ENCODE measurements around the gene RNLS.

DNA sequence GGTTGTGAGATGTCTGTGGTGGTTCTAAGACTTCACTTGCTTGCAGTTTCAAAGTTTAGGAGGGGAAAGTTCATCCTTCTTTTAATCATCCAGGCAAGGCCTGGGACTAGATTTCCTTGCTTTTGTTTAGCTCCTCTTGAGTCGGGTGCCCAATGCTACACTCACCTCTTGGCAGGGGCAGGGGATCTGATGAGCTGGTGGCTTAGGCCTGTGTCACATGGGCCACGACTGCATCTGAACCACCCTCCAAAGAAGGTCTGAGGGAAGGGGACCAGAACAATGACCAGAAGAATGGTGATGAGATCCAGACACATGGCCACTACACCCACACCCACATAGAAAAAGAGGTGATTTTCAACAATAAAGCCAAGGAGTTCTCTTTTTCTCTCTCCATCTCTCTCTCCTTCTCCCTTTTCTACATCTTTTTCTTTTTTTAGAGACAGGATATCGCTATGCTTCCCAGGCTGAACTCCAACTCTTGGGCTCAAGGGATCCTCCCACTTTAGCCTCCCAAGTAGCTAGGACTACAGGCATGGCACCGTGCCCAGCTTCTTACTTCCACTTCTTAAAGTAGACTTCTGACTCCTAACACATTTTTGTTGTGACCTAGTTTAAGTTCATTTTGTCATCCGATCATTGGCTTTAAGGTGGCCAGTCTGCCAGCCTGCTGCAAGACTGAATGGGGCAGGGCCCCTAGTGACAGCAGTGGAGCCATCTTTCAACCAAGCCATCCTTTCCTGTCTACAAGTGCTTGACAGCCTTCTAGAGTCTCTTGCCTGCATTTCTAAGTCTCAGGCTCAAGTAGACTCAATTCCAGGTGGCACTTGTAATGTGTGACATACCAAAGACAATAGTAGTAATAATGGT lies 350.9 kb downstream of the RNLS start:
- TF ChIP-seq POLR2AphosphoS5 (IDR thresholded peaks at IDR 0.05; ENCODE audit: low read depth, low read length) (no peak), POLR2A (IDR thresholded peaks at IDR 0.05; ENCODE audit: low read depth, low read length) (no peak), TAF1 (IDR thresholded peaks at IDR 0.05; ENCODE audit: borderline replicate concordance, low read depth, low read length) (no peak)
